Stimulated activated CD4-positive, alpha-beta T cell treated with anti-CD3 and anti-CD28 coated beads, TNF-alpha, amount 100 ng/mL, for 4 hours (primary cell): ENCODE results near the gene MYL11.

Experiments used
- DNase-seq, 3 experiments: peaks; one replicate each; pipeline ENCODE4 v3.0.0-alpha.2; 2020; ENCODE audit warnings: low read depth in 3 of 3

MYL11 gene

GRCh38 chr16:30354423-30355143 lies 20.0 kb upstream of the MYL11 start:
- DNase-seq: no peak

DNA sequence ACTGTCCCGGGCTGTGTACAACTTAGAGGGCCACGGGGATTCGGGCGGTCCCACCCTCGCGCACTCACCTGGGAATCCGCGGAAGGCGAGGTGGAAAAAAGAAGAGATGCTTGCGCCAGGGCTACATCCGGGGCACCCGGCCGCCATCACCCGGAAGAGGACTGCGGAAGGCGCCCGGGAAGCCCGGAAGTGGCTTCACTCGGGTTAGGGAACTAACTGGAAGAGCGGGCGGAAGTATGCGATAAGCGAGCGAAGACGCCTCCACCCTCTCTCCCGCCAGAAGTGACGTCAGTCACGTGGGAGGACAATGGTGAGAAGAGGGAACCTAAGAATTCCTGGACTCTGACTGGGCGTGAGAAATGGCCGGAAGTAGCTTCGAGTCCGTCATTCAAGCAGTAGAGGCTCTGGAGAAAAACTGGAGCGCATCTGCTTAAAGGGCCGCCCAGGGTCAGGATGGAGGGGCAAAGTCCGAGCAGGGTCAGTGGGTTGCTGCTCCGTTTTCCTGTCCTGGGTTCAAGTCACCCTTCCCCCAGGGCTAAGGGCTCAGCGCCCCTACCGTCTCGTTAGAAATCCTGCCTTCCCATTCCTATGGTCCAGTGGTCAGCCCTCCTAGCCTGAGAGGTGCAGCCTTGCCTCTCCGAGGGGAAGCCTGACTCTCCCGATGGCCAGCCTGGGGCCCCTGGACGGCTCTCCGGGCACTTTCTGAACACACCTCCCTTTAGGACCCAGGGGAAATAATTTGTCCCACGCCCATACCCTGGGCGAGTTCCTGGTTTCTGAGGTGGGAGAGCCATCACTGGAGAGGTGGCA lies 19.3 kb upstream of the MYL11 start, which contains the start of gene CD2BP2:
TSS of gene CD2BP2 (minus strand) at position 165 of the 810 bp plus-strand sequence. CDS start 627 bp downstream, outside the sequence.
- DNase-seq: peak; percentile 74 to 82 (median 76)

DNA sequence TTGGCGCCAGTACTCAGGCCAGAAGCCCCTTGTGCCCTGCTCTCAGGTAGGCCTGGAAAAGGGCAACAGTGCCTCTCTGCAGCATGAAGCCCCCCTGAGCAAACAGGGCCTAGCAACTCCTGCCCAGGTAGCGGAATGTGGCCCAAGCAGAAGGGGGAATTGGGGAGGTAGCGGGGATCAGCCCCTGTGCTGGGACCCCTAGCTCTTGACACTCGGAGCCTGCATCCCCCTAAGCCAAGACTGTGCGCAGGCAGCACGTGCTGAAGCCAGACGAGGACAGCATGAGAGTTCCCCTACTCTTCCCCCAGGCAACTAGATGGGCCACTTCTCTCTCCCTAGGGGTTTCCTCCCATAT lies 18.7 kb upstream of the MYL11 start:
- no peak for DNase-seq

- no peak for DNase-seq
Measured at GRCh38 chr16:30356401-30357084, 18.1 kb upstream of the MYL11 start.

DNA sequence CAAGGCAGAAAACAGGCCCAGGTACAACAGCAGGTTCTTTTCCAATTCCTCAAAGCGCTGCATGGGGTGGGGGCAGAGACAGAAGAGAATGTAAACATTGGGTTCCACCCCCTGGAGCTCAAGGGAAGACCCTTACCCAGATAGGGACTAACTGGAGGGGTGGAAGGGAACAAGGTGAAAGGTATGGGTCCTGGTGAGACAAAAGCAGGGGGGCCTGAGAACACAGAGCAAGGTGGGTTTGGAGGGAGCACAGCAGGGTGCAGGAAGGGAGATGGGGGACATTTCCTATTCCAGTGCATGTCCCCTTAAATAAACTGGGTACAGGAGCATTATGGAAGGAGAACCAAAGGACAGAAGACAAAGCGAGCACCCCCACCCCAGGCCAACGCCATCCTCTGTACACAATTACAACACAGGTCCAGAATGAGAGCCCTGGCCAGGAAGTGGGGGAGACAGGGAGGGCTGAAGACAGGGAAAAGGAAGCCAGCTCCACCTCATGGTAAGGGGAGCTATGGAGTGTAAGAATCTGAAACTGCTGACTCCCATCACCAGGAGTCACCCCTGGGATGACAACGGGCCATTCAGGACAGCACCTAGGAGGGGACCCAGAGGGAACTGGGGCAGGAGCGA lies 17.4 kb upstream of the MYL11 start:
- no peak for DNase-seq

GRCh38 chr16:30357715-30358576 lies 16.7 kb upstream of the MYL11 start:
- no peak for DNase-seq

DNA sequence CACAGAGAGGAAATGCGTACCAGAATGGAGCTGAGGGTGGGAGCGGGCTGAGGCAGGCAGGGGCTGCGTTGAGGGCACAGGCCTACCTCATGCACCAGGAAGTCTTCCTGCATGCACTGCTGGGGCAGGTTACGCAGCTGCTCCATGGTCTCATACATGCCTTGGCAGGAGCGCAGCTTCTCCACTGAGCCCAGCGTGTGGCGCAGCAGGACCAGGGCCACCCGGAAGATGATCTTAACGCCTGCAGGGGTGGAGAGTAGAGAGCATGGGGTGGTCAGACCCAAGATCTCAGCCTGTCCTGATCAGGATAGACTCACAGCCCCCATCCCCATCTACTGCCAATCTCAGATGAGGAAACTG lies 16.0 kb upstream of the MYL11 start:
- no peak for DNase-seq

- DNase-seq: no peak
Measured at GRCh38 chr16:30358990-30359870, 15.4 kb upstream of the MYL11 start.

DNA sequence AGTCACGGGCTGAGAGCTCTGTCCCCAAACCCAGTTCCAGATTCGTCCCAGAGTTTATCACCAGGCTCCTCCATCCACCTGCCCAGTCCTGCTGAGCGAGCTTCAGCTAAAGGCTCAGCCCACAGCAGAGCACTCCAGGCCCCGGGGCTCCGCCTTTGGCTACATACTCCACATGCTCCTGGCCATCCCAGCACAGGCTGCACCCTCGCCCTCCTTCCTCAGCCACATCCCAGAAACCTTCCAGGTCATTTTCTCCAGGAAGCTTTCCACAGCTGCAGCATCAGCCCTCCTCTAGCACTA lies 14.8 kb upstream of the MYL11 start:
- no peak for DNase-seq

- DNase-seq: no peak
Measured at GRCh38 chr16:30361180-30361579, 13.4 kb upstream of the MYL11 start.

GRCh38 chr16:30365200-30365599 lies 9.4 kb upstream of the MYL11 start:
- no peak for DNase-seq

DNA sequence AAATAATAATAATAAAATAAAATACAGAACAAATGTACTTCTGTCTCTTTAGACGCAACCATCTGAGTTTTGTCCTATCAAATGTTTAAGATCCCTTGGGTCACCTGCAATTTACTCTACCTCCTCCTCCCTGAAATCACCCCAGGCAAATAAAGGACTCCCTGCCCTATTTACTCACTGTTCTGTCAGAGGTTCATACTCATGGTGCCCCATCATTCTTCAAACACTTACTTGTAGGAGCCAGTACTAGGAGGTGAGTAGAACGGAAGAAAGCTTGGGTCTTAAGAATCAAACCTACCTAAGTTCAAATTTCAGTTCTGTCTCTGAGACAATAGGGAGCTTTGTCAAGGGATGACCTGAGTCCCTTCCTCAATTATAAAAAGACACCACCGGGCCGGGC lies 8.1 kb upstream of the MYL11 start:
- no peak for DNase-seq

GRCh38 chr16:30367349-30368009 lies 7.1 kb upstream of the MYL11 start:
- DNase-seq: no peak

- DNase-seq: no peak
Measured at GRCh38 chr16:30368122-30368791, 6.3 kb upstream of the MYL11 start.

DNA sequence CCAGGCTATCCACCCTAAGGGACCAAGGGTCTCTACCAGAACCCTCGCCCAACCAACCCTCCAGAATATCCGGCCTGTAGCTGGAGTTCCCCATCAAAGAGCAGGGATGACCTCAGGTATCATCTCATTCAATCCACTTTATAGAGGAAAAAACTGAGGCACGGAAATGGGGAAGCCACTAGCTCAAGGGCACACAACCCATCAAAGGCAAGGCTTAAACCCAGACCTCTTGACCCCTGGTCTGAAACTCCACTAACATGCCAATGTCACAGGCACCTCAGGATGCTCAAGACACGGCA lies 5.9 kb upstream of the MYL11 start:
- no peak for DNase-seq

DNA sequence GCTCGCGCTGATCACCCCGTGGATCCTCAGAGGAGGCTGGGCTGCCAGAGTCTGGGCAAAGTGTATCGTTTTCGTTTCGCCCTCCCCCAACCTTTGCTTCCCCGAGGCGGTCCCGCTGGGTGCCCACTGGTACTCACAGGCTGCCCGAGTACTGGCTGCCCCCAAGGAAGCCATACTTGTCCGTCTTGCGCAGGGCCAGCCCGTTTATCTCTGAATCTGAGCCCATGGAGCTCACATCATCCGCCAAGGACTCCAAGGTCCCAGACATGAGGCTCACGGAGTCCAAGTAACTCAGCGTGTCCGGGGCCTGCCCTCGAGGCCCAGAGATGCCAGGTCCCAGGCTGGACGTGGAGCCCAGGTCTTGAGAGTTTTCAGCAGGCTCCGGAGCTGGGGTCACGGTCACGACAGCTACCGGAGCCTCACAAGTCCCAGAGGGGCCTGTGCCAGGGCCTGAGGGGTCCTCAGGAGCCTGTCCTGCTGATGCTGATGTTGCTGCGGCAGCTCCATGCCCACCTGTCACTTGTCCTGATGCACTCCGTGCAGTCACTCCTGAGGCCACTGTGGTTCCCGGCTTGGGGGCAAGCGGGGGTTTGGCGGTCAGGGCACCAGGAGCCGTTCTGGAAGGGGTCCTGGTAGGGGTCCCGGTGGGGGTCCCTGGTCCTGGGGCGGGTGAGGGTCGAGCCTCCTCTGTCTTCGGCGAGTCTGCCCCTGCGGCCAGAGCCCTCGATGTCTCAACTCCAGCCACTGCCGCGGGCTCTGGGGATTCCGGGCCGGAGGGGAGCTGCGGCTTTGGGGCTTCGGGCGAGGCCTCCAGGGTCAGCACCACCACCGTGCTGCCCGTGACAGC lies 5.3 kb upstream of the MYL11 start:
- DNase-seq: no peak

GRCh38 chr16:30369938-30370455 lies 4.6 kb upstream of the MYL11 start:
- DNase-seq: no peak
